BE2C (cell line): Measurements from ENCODE around the gene USP16.
"Not testable (repeated sequence)": the region's sequence is repeated elsewhere in the genome, so short reads cannot be mapped to it uniquely, and the experiment has no call there.

Source experiments
- DNase-seq: peaks from one replicate; pipeline ENCODE4 v3.0.0-alpha.2; 2020
- H3K27me3 ChIP-seq: fragments of 250-450 bp; sonication (Bioruptor Pico); 2 replicates; pipeline ENCODE4 v1.5.1; 2020; ENCODE audit warnings: mild to moderate bottlenecking
- H3K36me3 ChIP-seq: fragments of 250-450 bp; sonication (Bioruptor Pico); 2 replicates; pipeline ENCODE4 v1.5.1; 2020; ENCODE audit warnings: mild to moderate bottlenecking
- H3K4me1 ChIP-seq: fragments of 250-450 bp; sonication (Bioruptor Pico); 2 replicates; pipeline ENCODE4 v1.5.1; 2020
- H3K4me3 ChIP-seq: 2 replicates; pipeline ENCODE4 v1.5.1; 2011; ENCODE audit warnings: low read depth, low read length
- H3K9me3 ChIP-seq: fragments of 250-450 bp; sonication (Bioruptor Pico); 2 replicates; pipeline ENCODE4 v1.5.1; 2020
- CTCF ChIP-seq: IDR thresholded peaks from 2 replicates; pipeline ENCODE4 v1.5.1; 2012; ENCODE audit warnings: mild to moderate bottlenecking, low read depth, low read length

Gene USP16

GRCh38 chr21:29075706-29076466 is 51.4 kb downstream of the USP16 start:
- TF ChIP-seq CTCF: no peak
- Histone ChIP-seq H3K36me3 (peaks cover 6% of the 10 kb centered on the region), H3K4me3 (no peak overlapping the region), H3K9me3 (no peaks in the 10 kb centered on the region), H3K27me3 (no peaks in the 10 kb centered on the region; the same call in 1 of the 2 replicates), H3K4me1 (no peaks in the 10 kb centered on the region)
- no peak for DNase-seq

GRCh38 chr21:29076731-29077640 is 52.5 kb downstream of the USP16 start:
- not testable (repeated sequence) for H3K4me3 ChIP-seq, H3K9me3 ChIP-seq, H3K36me3 ChIP-seq, H3K4me1 ChIP-seq, H3K27me3 ChIP-seq
- DNase-seq: peak; percentile 43

GRCh38 chr21:29077651-29078090 is 53.2 kb downstream of the USP16 start:
- H3K27me3 ChIP-seq: peaks cover 5% of the 10 kb centered on the region; the same call in 1 of the 2 replicates
- no peak overlapping the region for H3K4me3 ChIP-seq
- no peaks in the 10 kb centered on the region for H3K4me1 ChIP-seq
- H3K36me3 ChIP-seq: peaks cover 4% of the 10 kb centered on the region; the same call in 1 of the 2 replicates
- no peaks in the 10 kb centered on the region for H3K9me3 ChIP-seq
- TF ChIP-seq CTCF: no peak
- DNase-seq: no peak

DNA sequence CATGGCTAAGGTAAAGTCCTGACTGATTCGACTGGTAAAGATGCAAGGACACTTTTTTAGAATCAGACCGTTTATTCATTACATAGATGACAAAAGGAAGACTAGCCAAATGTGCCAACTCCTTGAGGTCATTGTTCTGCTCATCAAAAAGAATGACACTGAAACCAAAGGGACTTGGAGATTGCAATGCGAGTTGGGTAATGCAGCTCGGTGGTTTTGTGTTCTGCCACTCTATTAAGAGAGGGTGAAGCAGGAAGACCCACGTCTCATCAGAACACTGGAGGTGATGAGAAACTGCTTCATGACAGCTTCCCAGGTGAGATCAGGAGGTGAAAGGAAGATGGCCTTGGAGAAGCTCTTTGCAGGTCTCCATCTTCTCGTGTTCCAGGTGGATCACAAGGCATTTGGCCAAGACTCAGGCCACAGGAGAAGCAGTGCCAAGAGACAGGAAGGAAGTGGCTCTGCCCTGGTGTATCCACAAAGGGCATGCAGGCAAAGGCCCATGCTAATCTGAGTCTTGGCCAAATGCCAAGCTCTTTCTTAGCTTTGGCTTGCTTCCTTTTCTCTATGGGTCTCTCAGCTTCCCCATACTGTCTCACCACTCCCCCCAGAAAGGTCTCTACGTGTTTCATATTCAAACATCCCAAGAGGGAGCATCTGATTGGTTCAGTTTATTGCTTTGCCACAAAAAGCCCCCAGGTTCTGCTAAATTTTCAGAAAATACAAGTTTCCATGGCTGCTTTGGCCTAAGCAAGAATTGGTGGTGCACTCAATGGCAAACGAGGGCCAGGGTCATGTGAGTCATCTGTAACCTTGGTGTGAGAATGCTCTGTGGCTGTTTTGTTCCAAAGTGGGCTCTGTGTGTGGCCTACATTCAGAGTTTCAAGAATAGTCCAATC is 54.6 kb downstream of the USP16 start:
- no peak for TF ChIP-seq CTCF
- no peaks in the 10 kb centered on the region for H3K9me3 ChIP-seq
- H3K36me3 ChIP-seq: no peaks in the 10 kb centered on the region
- H3K27me3 ChIP-seq: peaks cover 6% of the 10 kb centered on the region
- no peak for DNase-seq
- H3K4me3 ChIP-seq: no peak overlapping the region
- H3K4me1 ChIP-seq: peaks cover 7% of the 10 kb centered on the region

GRCh38 chr21:29080454-29080941 is 56.0 kb downstream of the USP16 start:
- no peak for DNase-seq
- Histone ChIP-seq H3K36me3 (no peaks in the 10 kb centered on the region), H3K9me3 (no peaks in the 10 kb centered on the region), H3K27me3 (peaks cover 19% of the 10 kb centered on the region), H3K4me3 (no peak overlapping the region), H3K4me1 (peaks cover 12% of the 10 kb centered on the region)
- no peak for TF ChIP-seq CTCF
